ENCODE data around the gene KCNQ1.

GRCh38 chr11:2746401-2747247, 301.8 kb downstream of the KCNQ1 start:
- TF ChIP-seq POLR2A (IDR thresholded peaks at IDR 0.05) (no peak), CTCF (IDR thresholded peaks at IDR 0.05) (no peak)

Measured in lower leg skin (tissue), 3 donors.